Tibial artery (tissue), 4 donors: ENCODE data around the gene ETV2.

Experiments used
- DNase-seq, 2 donors: peaks; one replicate each; pipeline ENCODE4 v3.0.0-alpha.2; 2019
- H3K27ac ChIP-seq, 2 donors: fragments of 200-600 bp; sonication (generic) in 1 of 2; 1 replicate in 1 of 2; 2 replicates in 1 of 2; pipeline ENCODE4 v1.5.1; 2018 to 2019; ENCODE audit warnings: mild to moderate bottlenecking in 1 of 2
- H3K27me3 ChIP-seq, 2 donors: fragments of 200-600 bp; sonication (generic) in 1 of 2; one replicate each; pipeline versions ENCODE4 v1.5.1 to v1.6.0; 2016 to 2019
- H3K36me3 ChIP-seq, 3 donors: fragments of 200-600 bp; sonication (generic) in 2 of 3; one replicate each; pipeline ENCODE4 v1.5.1; 2016 to 2019; ENCODE audit warnings: mild to moderate bottlenecking in 2 of 3
- H3K4me1 ChIP-seq, 4 donors: fragments of 200-600 bp; sonication (generic) in 2 of 4; 1 replicate in 3 of 4; 2 replicates in 1 of 4; pipeline ENCODE4 v1.5.1; 2016 to 2019
- H3K4me3 ChIP-seq, 2 donors: fragments of 200-600 bp; sonication (generic) in 1 of 2; 1 replicate in 1 of 2; 2 replicates in 1 of 2; pipeline ENCODE4 v1.5.1; 2018 to 2019; ENCODE audit warnings: mild to moderate bottlenecking in 2 of 2
- H3K9me3 ChIP-seq, 3 donors: fragments of 200-600 bp; sonication (generic) in 1 of 3; one replicate each; pipeline ENCODE4 v1.5.1; 2016 to 2019
- intact Hi-C: fragments of 100-400 bp; cut with DNase I; formaldehyde crosslinking; loops from one replicate; pipeline ENCODE4 v1.15.0; 2023; ENCODE audit warnings: low total_unique reads
- TF ChIP-seq, protein P1 (sequence below), 2 experiments: fragments of 200-600 bp in 1 of 2; fragments of 450-650 bp in 1 of 2; IDR thresholded peaks; one replicate each; pipeline ENCODE4 v1.5.1; 2017 to 2019; ENCODE audit warnings: antibody characterized with exemption in 2 of 2, mild to moderate bottlenecking in 1 of 2, moderate library complexity in 1 of 2

Gene ETV2

DNA sequence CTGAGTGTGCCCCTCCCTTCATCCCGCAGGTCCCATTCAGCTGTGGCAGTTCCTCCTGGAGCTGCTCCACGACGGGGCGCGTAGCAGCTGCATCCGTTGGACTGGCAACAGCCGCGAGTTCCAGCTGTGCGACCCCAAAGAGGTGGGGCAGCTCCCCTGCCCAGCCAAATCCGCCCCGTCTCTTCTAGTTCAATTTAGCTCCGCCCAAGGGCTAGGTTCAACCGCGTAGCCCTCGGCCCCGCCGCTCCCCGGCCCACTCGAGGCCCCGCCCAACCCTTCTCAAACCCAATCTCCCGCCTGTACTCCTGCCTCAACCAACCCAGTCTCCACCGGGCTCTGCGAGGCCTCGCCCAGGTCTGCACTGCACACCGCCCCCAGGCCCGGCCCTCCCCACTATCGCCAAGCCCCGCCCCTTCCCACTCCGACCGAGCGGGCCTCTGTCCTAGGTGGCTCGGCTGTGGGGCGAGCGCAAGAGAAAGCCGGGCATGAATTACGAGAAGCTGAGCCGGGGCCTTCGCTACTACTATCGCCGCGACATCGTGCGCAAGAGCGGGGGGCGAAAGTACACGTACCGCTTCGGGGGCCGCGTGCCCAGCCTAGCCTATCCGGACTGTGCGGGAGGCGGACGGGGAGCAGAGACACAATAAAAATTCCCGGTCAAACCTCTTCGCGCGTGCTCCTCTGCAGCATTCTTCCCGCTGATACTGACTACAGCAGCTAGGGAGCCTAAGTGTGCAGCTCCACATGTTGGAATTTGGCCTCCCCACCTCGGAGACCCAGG lies 2.9 kb downstream of the ETV2 start:
- Histone ChIP-seq H3K4me3 (peak overlapping the region; percentile 59 to 73), H3K27me3 (no peaks in the 10 kb centered on the region), H3K9me3 (no peaks in the 10 kb centered on the region), H3K4me1 (peaks cover 4 to 43% (median 32%) of the 10 kb centered on the region in 4 donors), H3K27ac (peak overlapping the region; percentile 72 to 93), H3K36me3 (no peaks in the 10 kb centered on the region)
- intact Hi-C loops, result loop anchor here (2.0 kb wide), 1 partner anchor 16 kb away; the partner anchor contains the start of gene RBM42
- DNase-seq, result peak; percentile 96 to 98
- TF ChIP-seq, protein P1, sequence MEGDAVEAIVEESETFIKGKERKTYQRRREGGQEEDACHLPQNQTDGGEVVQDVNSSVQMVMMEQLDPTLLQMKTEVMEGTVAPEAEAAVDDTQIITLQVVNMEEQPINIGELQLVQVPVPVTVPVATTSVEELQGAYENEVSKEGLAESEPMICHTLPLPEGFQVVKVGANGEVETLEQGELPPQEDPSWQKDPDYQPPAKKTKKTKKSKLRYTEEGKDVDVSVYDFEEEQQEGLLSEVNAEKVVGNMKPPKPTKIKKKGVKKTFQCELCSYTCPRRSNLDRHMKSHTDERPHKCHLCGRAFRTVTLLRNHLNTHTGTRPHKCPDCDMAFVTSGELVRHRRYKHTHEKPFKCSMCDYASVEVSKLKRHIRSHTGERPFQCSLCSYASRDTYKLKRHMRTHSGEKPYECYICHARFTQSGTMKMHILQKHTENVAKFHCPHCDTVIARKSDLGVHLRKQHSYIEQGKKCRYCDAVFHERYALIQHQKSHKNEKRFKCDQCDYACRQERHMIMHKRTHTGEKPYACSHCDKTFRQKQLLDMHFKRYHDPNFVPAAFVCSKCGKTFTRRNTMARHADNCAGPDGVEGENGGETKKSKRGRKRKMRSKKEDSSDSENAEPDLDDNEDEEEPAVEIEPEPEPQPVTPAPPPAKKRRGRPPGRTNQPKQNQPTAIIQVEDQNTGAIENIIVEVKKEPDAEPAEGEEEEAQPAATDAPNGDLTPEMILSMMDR (IDR thresholded peaks at IDR 0.05), result no peak

DNA sequence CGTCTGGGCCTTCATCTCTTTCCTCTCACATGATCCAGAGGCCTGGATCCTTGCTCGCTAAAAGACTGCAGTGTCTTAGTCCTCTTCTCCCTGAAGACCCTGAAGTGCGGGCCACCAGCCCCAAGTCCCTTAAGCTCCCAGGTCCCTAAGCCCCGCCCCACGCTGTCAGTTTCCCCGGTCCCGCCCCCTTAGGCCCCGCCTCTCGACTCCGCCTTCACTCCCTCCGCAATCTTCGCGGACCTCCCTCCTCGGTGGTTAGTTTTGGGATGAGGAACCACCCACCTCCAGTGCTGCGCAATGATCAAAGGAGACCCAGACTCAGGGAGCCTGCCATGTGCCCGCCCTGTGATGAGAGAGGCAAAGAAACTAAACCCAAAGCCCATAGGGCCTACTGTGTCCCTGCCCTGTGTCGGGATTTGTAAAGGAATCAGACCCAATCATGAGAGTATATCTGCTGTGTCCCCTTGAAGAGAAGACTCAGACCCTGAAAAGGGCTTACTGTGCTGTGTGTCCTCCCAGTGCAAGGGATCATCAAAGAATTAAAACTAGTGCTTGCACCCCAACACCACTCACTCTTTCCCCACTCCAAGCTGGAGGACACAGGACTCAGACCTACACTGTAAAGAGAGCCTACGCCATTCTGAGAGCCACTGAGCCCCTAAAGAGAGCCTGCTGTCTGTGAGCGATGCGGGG lies 3.6 kb downstream of the ETV2 start:
- intact Hi-C loops, result loop anchor here (2.0 kb wide), 1 partner anchor 16 kb away; the partner anchor contains the start of gene RBM42
- Histone ChIP-seq H3K27me3 (no peaks in the 10 kb centered on the region), H3K4me1 (peaks cover 4 to 48% (median 37%) of the 10 kb centered on the region in 4 donors), H3K36me3 (peaks cover 0 to 4% (median 0%) of the 10 kb centered on the region in 3 donors), H3K9me3 (no peaks in the 10 kb centered on the region), H3K27ac (peak overlapping the region; percentile 72 to 93), H3K4me3 (peak overlapping the region; percentile 59 to 73)
- DNase-seq, result peak; percentile 88 to 93
- TF ChIP-seq, protein P1 (IDR thresholded peaks at IDR 0.05), result no peak

DNA sequence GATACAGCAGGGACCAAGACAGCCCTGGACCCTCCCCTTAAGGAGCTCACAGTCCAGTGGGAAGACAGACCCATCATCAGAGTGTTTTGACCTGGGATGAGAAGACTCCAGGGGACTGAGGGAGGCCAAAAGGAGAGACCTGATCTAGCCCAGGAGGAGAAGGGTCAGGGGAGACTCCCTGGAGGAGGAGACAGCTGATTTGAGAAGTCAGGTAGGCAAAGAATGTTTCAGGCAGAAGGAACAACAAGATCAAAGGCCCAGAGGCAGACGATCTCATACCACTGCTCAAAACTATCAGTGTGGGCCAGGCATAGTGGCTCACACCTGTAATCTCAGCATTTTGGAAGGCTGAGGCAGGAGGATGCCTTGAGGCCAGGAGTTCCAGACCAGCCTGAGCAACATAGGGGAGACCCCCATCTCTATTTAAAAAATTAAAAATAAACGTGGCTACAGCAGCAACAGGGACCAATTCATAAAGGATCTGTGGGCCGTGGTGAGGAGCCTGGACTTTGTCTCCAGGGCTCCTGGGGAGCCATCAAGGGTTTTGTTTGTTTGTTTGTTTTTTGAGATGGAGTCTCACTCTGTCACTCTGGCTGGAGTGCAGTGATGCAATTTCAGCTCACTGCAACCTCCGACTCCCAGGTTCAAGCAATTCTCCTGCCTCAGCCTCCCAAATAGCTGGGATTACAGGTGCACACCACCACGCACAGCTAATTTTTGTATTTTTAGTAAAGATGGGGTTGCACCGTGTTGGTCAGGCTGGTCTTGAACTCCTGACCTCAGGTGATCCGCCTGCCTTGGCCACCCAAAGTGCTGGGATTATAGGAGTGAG lies 4.4 kb downstream of the ETV2 start:
- intact Hi-C loops, result loop anchor here (2.0 kb wide), 1 partner anchor 17 kb away; the partner anchor contains the start of gene RBM42

DNA sequence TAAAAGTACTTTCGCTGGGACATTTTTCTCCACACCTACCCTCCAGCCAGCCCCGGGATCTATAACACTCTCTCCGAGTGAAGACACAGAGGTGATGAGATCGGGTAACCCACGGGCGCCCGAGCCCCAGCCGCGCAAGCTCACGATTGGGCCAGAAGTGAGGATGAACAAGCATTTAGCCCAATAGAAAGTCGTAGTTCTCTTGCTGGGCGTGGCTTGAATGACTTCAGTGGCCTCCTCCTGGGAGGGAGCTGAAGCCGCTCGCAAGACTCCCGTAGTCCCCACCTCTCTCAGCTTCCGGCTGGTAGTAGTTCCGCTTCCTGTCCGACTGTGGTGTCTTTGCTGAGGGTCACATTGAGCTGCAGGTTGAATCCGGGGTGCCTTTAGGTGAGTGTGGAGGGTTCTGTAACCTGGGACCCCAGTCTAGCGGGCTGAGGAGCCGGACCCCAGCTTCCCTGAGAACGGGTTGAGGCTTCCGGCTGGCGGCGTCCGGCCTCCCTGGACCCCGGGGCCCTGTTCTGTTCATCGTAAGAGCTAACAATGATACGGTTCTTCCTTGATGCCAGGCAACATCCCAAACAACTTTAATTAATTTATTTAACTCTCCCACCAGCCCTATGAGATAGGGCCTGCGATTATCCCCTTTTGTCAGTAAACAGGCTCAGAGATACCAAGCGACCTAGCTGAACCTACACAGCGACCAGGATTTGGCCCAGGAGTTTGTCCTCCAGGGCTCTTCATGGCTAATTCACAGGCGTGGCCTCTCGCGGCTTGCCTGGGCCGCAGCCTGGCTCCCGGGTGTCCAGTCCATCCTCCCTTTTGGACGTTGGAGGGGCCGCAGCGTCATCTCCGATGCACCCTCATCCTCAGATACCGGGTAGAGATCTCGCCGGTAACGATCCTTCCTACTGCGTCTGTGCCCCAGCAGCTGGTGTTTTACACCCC lies 6.7 kb downstream of the ETV2 start, which contains the start of gene COX6B1:
TSS of gene COX6B1 (plus strand) at position 307 of the 945 bp plus-strand sequence. CDS start 2,921 bp downstream, outside the sequence.
- no peaks in the 10 kb centered on the region for H3K27me3 ChIP-seq
- no peaks in the 10 kb centered on the region for H3K9me3 ChIP-seq
- H3K4me3 ChIP-seq, result peak within 1 kb of the TSS; percentile 59 to 66
- peak; percentile 95 to 96 for DNase-seq
- peaks cover 4 to 42% (median 28%) of the 10 kb centered on the region in 4 donors for H3K4me1 ChIP-seq
- H3K36me3 ChIP-seq, result peaks cover 10 to 34% (median 24%) of the 10 kb centered on the region in 3 donors
- intact Hi-C loops, result no loop called here
- TF ChIP-seq, protein P1 (IDR thresholded peaks at IDR 0.05), result no peak
- peak within 1 kb of the TSS; percentile 71 to 82 for H3K27ac ChIP-seq

More for the DNA sequence above, 4.4 kb downstream of the ETV2 start:
- no peak overlapping the region for H3K4me3 ChIP-seq
- H3K36me3 ChIP-seq, result peaks cover 0 to 10% (median 3%) of the 10 kb centered on the region in 3 donors
- no peak for DNase-seq
- H3K27ac ChIP-seq, result peak overlapping the region; percentile 72 to 93
- no peaks in the 10 kb centered on the region for H3K9me3 ChIP-seq
- TF ChIP-seq, protein P1 (IDR thresholded peaks at IDR 0.05), result no peak
- H3K27me3 ChIP-seq, result no peaks in the 10 kb centered on the region
- H3K4me1 ChIP-seq, result peaks cover 4 to 50% (median 38%) of the 10 kb centered on the region in 4 donors
